Smooth muscle cell (in vitro differentiated cells): ENCODE results near the gene CDC42EP2. TPM values are rescaled to one million over a fixed set of nuclear protein-coding genes. Genes with fewer than 3 reads are reported as not detected.
A peak's percentile ranks its signal among the peaks of the same experiment; 100 is the strongest.

ENCODE experiments used
- DNase-seq: peaks from one replicate; lab custom pipeline; 2025; ENCODE audit not compliant: unreplicated experiment; lab: John Stamatoyannopoulos, UW
- H2AFZ ChIP-seq: fragments of 200-600 bp; sonication (generic); 2 replicates; pipeline ENCODE4 v1.6.0; 2016; ENCODE audit warnings: antibody characterized with exemption, low read depth, mild to moderate bottlenecking
- H3F3A ChIP-seq: fragments of 200-600 bp; sonication (generic); 2 replicates; pipeline ENCODE4 v1.6.0; 2017; ENCODE audit warnings: antibody characterized with exemption, low read depth
- H3K27ac ChIP-seq: fragments of 200-600 bp; sonication (generic); 2 replicates; pipeline ENCODE4 v1.5.1; 2016; ENCODE audit warnings: low read depth, mild to moderate bottlenecking
- H3K27me3 ChIP-seq: fragments of 200-600 bp; sonication (generic); 2 replicates; pipeline ENCODE4 v1.6.1; 2016; ENCODE audit warnings: low read depth, mild to moderate bottlenecking
- H3K36me3 ChIP-seq: fragments of 200-600 bp; sonication (generic); 2 replicates; pipeline ENCODE4 v1.5.1; 2016; ENCODE audit warnings: low read depth
- H3K4me1 ChIP-seq: fragments of 200-600 bp; sonication (generic); 2 replicates; pipeline ENCODE4 v1.5.1; 2016; ENCODE audit warnings: low read depth
- H3K4me2 ChIP-seq: fragments of 200-600 bp; sonication (generic); 2 replicates; pipeline ENCODE4 v1.6.0; 2016; ENCODE audit warnings: mild to moderate bottlenecking
- H3K4me3 ChIP-seq: fragments of 200-600 bp; sonication (generic); 2 replicates; pipeline ENCODE4 v1.5.1; 2016; ENCODE audit warnings: mild to moderate bottlenecking
- H3K79me2 ChIP-seq: fragments of 200-600 bp; sonication (generic); 2 replicates; pipeline ENCODE4 v1.6.0; 2016; ENCODE audit warnings: low read depth, mild to moderate bottlenecking
- H3K9ac ChIP-seq: fragments of 200-600 bp; sonication (generic); 2 replicates; pipeline ENCODE4 v1.6.0; 2016; ENCODE audit warnings: low read depth
- H3K9me3 ChIP-seq: fragments of 200-600 bp; sonication (generic); replicated peaks from 2 replicates; pipeline ENCODE4 v1.5.1; 2016; ENCODE audit warnings: low read depth
- H4K20me1 ChIP-seq: fragments of 200-600 bp; sonication (generic); 2 replicates; pipeline ENCODE4 v1.6.0; 2016; ENCODE audit warnings: low read depth
- CTCF ChIP-seq: fragments of 200-600 bp; sonication (generic); IDR thresholded peaks from 2 replicates; pipeline ENCODE4 v1.5.1; 2017; ENCODE audit warnings: borderline replicate concordance, mild to moderate bottlenecking, antibody characterized with exemption; ENCODE audit not compliant: insufficient read depth, poor library complexity, severe bottlenecking
- WGBS: methylation state at CpG from one replicate; pipeline ENCODE4 v1.1.7; 2016; ENCODE audit warnings: low lambda C conversion rate; 5-methylcytosine and 5-hydroxymethylcytosine counted together
- polyA plus RNA-seq: library from polyadenylated mRNA; unstranded; fragments of >200 nt; fragmentation: Nextera tagmentation; extraction: Ambion mirVana; gene quantifications from 2 replicates; pipeline ENCODE4 v1.2.1, GENCODE V29; 2016
- total RNA-seq: library from RNA; depleted of rRNA; stranded (reverse); fragments of >200 nt; gene quantifications from 2 replicates; pipeline ENCODE4 v1.2.3, GENCODE V29; 2014

CDC42EP2 gene
- total and polyA plus RNA-seq, 2 experiments from 2014 or later: 4.0 to 7.8 TPM

GRCh38 chr11:65288706-65289536 lies 25.7 kb upstream of the CDC42EP2 start:
- H3K4me3 ChIP-seq: no peak overlapping the region
- H3F3A ChIP-seq: peaks cover 20% of the 10 kb centered on the region
- WGBS: 84% methylated on average over 6 of the region's 6 CpGs
- no peaks in the 10 kb centered on the region for H3K36me3 ChIP-seq
- H3K4me1 ChIP-seq: no peaks in the 10 kb centered on the region
- no peak for DNase-seq
- no peaks in the 10 kb centered on the region for H3K27me3 ChIP-seq
- H4K20me1 ChIP-seq: no peaks in the 10 kb centered on the region
- no peak overlapping the region for H3K27ac ChIP-seq
- no peak overlapping the region for H3K9ac ChIP-seq
- no peak for TF ChIP-seq CTCF
- H3K4me2 ChIP-seq: no peak overlapping the region
- no peak overlapping the region for H2AFZ ChIP-seq
- H3K79me2 ChIP-seq: no peaks in the 10 kb centered on the region
- no peaks in the 10 kb centered on the region for H3K9me3 ChIP-seq

GRCh38 chr11:65290448-65291165 lies 24.1 kb upstream of the CDC42EP2 start:
- H3K9ac ChIP-seq: peak overlapping the region; percentile 90
- H3K27ac ChIP-seq: peak overlapping the region; percentile 99
- no peaks in the 10 kb centered on the region for H3K36me3 ChIP-seq
- no peak for DNase-seq
- no peaks in the 10 kb centered on the region for H3K79me2 ChIP-seq
- H3K4me3 ChIP-seq: no peak overlapping the region
- H2AFZ ChIP-seq: no peak overlapping the region
- H3K27me3 ChIP-seq: no peaks in the 10 kb centered on the region
- no peaks in the 10 kb centered on the region for H4K20me1 ChIP-seq
- H3K4me1 ChIP-seq: no peaks in the 10 kb centered on the region
- TF ChIP-seq CTCF: no peak
- WGBS: 43% methylated on average over 8 of the region's 8 CpGs
- peaks cover 20% of the 10 kb centered on the region for H3F3A ChIP-seq
- H3K9me3 ChIP-seq: no peaks in the 10 kb centered on the region
- peak overlapping the region; percentile 79 for H3K4me2 ChIP-seq

- no peak overlapping the region for H2AFZ ChIP-seq
- peak overlapping the region; percentile 38 for H3K4me3 ChIP-seq
- peak overlapping the region; percentile 90 for H3K9ac ChIP-seq
- no peaks in the 10 kb centered on the region for H3K9me3 ChIP-seq
- no peaks in the 10 kb centered on the region for H4K20me1 ChIP-seq
- H3F3A ChIP-seq: peaks cover 20% of the 10 kb centered on the region
- H3K79me2 ChIP-seq: no peaks in the 10 kb centered on the region
- no peaks in the 10 kb centered on the region for H3K36me3 ChIP-seq
- H3K4me1 ChIP-seq: no peaks in the 10 kb centered on the region
- WGBS: 18% methylated on average over 5 of the region's 5 CpGs
- DNase-seq: no peak
- no peaks in the 10 kb centered on the region for H3K27me3 ChIP-seq
- H3K27ac ChIP-seq: peak overlapping the region; percentile 99
- TF ChIP-seq CTCF: no peak
- peak overlapping the region; percentile 79 for H3K4me2 ChIP-seq
Observed at GRCh38 chr11:65291613-65292012, 23.1 kb upstream of the CDC42EP2 start.
